HFF-Myc (cell line): ENCODE measurements around the gene PRKAR1B.

ENCODE experiments used
- DNase-seq: peaks from one replicate; pipeline ENCODE4 v3.0.0-alpha.2; 2011; ENCODE audit warnings: low read depth; ENCODE audit errors: extremely low read depth
- H3K4me3 ChIP-seq: replicated peaks from 2 replicates; pipeline ENCODE4 v1.5.1; 2011; ENCODE audit warnings: low read depth, mild to moderate bottlenecking, control low read depth, low read length
- TF ChIP-seq, protein P1 (sequence below): IDR thresholded peaks from 2 replicates; pipeline ENCODE4 v1.5.1; 2012; ENCODE audit warnings: mild to moderate bottlenecking, low read depth, low read length, control low read depth; ENCODE audit errors: missing control alignments

The PRKAR1B gene

DNA sequence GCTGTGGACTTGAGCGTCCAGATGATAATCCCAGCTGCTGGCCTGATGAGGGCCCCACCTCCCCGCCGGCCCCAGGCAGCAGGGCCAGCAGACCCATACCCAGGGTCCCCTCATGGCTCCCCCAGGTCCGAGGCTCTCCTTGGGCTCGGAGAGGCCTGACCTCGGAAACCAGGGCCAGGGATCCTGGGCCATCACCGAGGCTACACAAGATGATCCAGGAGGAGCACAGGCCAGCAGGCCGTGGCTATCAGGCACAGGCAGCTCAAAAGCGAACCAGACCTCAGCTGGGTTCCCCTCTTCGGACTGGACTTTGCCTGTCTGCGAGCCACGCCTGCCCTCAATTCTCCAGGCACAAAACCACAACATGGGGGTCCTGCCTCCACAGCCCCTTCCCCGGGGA lies 224.8 kb downstream of the PRKAR1B start:
- DNase-seq: no peak
- H3K4me3 ChIP-seq: no peak overlapping the region
- TF ChIP-seq, protein P1, sequence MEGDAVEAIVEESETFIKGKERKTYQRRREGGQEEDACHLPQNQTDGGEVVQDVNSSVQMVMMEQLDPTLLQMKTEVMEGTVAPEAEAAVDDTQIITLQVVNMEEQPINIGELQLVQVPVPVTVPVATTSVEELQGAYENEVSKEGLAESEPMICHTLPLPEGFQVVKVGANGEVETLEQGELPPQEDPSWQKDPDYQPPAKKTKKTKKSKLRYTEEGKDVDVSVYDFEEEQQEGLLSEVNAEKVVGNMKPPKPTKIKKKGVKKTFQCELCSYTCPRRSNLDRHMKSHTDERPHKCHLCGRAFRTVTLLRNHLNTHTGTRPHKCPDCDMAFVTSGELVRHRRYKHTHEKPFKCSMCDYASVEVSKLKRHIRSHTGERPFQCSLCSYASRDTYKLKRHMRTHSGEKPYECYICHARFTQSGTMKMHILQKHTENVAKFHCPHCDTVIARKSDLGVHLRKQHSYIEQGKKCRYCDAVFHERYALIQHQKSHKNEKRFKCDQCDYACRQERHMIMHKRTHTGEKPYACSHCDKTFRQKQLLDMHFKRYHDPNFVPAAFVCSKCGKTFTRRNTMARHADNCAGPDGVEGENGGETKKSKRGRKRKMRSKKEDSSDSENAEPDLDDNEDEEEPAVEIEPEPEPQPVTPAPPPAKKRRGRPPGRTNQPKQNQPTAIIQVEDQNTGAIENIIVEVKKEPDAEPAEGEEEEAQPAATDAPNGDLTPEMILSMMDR: no peak

DNA sequence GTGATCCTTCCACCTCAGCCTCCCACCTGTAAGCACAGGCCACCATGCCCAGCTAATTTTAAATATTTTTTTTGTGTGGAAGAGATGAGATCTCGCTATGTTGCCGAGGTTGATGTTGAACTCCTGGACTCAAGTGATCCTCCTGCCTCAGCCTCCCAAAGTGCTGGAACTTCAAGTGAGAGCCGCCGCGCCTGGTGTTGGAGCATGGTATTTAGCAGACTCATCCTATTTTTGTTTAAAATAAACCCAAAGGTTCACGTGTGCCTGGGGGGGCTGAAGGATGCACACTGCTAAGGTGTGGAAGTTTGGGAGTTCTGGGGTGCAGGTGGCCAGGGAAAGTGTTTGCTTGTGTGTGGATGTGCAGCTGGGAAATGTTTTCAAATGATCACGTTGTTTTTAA lies 225.6 kb downstream of the PRKAR1B start:
- no peak overlapping the region for H3K4me3 ChIP-seq
- no peak for DNase-seq
- TF ChIP-seq, protein P1: no peak

DNA sequence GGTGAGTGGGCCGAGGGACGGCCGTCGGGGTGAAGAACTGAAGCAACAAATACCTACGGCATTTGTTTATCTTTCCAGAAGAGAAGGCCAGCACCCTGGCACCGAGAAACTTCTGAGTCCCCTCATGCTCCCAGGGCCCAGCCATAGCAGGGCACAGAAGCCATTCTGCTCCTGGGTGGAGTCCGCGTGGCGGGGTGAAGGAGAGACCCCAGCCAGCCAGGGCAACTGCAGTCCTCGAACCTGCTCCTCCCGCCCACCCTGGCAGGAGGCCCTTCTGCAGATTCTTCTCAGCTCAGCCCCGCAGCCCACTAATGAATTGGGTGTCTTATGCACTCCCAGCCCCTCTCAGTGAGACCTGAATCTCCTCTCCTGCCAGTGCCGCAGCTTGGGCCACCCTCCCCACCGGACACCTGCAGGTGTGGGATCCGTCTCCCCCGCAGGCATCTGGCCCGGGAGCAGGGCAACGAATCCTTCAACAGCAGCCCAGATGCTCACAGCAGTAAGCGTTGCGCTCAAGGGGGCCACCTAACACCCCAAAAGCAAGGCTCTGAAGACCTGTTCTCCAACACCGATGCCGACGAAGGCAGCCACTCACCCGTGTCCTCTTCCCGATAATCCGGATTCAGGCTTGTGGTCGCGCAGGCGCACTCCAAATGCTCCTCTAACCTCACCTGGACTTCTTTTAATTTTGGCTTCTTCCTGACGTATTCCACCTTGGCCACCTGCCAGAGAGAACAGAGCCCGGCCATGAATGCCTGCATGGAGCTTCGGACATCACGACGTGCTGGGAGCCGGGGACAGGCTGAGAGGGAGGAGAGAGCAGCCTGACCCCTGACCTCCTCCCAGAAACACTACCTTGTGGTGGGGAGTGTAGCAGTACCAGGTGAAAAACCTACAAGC lies 226.3 kb downstream of the PRKAR1B start:
- H3K4me3 ChIP-seq: no peak overlapping the region
- TF ChIP-seq, protein P1: no peak
- no peak for DNase-seq

DNA sequence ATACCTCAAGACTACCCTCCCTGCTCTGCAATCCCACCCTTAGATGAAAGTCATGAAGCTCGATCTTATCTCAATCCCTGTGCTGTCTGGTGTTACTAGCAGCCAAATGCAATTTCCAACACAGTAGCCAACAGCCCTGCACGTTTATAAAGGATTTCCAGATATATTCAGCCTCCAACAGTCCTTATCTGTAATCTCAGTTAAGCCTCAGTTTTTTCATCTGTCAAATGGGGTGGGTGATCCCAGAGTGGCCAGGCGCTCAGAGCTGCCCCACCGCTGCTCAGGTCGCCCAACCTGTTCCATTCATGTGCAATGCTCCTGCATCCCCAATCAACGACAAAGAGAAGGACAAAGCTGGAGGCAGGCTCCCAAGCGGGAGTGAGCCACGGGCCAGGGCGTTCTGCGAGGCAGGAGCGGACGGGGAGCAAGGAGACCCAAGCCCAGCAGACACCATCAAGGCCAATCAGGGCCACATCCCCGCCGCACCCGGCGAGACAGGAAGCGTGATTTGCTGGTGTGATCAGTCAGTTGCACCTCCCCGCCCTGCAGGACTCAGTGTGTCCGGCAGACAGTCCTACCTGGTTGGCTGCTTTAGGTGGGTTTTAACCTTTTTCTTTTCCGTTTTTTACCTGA lies 227.1 kb downstream of the PRKAR1B start:
- TF ChIP-seq, protein P1: no peak
- no peak for DNase-seq
- H3K4me3 ChIP-seq: no peak overlapping the region
